T-helper 2 cell treated with Interferon-gamma antibody and Interleukin-4, amounts not matched to agents 5 μg/mL and 100 μg/mL, for 36 hours (primary cell): Measurements from ENCODE around the gene FNBP1L.

Source experiments
- DNase-seq: peaks from one replicate; pipeline ENCODE4 v3.0.0; 2021; ENCODE audit warnings: low spot score
- H3K27ac Mint-ChIP-seq: one replicate; pipeline ENCODE4 v1.8.0; 2021; ENCODE audit warnings: mild to moderate bottlenecking, mixed read lengths
- H3K27me3 Mint-ChIP-seq: one replicate; pipeline ENCODE4 v1.8.0; 2021; ENCODE audit warnings: low read depth, mixed read lengths
- H3K36me3 Mint-ChIP-seq: one replicate; pipeline ENCODE4 v1.8.0; 2021; ENCODE audit warnings: low read depth, mixed read lengths
- H3K4me1 Mint-ChIP-seq: one replicate; pipeline ENCODE4 v1.8.0; 2021; ENCODE audit warnings: low read depth, mixed read lengths
- H3K4me3 Mint-ChIP-seq: one replicate; pipeline ENCODE4 v1.8.0; 2022; ENCODE audit warnings: mild to moderate bottlenecking, moderate library complexity, mixed read lengths
- H3K9me3 Mint-ChIP-seq: one replicate; pipeline ENCODE4 v1.8.0; 2021; ENCODE audit warnings: mixed read lengths

The FNBP1L gene

GRCh38 chr1:93447481-93448291, at the start of gene FNBP1L:
FNBP1L (plus strand) TSS chr1:93448118; CDS start chr1:93448282, 164 bp downstream.
- no peak within 1 kb of the TSS for H3K27ac Mint-ChIP-seq
- peak; percentile 45 for DNase-seq
- H3K9me3 Mint-ChIP-seq, result no peaks in the 10 kb centered on the region
- peak within 1 kb of the TSS; percentile 87 for H3K4me3 Mint-ChIP-seq
- peaks cover 65% of the 10 kb centered on the region for H3K27me3 Mint-ChIP-seq
- peaks cover 17% of the 10 kb centered on the region for H3K4me1 Mint-ChIP-seq
- no peaks in the 10 kb centered on the region for H3K36me3 Mint-ChIP-seq

DNA sequence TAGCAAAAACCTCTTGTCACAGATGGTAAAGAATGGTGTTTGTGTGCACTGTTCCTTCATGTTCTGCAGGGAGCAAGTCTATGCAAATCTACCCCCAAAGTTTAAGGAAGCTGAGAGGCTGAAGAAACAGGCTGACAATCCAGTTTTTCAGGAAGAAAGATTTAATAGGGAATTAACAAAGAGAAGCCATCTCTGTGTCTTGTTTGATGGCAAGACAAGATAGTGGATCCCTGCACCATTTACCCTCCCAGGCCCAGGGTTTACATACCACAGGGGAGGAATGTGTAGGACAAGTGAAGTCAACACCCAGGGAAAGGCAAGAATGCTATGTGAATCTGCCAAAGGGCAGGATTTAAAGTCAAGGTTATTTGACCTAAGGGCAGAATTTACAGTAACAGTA, 48.1 kb upstream of the FNBP1L start:
- Mint-ChIP-seq H3K27me3 (peaks cover 3% of the 10 kb centered on the region), H3K4me3 (no peak overlapping the region), H3K36me3 (no peaks in the 10 kb centered on the region), H3K9me3 (no peaks in the 10 kb centered on the region), H3K4me1 (no peaks in the 10 kb centered on the region), H3K27ac (no peak overlapping the region)
- no peak for DNase-seq

- no peak overlapping the region for H3K4me3 Mint-ChIP-seq
- H3K27ac Mint-ChIP-seq, result no peak overlapping the region
- H3K9me3 Mint-ChIP-seq, result peaks cover 4% of the 10 kb centered on the region
- no peaks in the 10 kb centered on the region for H3K4me1 Mint-ChIP-seq
- no peak for DNase-seq
- H3K27me3 Mint-ChIP-seq, result peaks cover 24% of the 10 kb centered on the region
- H3K36me3 Mint-ChIP-seq, result no peaks in the 10 kb centered on the region
Observed at GRCh38 chr1:93408203-93408602, 39.7 kb upstream of the FNBP1L start.

- H3K4me1 Mint-ChIP-seq, result no peaks in the 10 kb centered on the region
- no peaks in the 10 kb centered on the region for H3K36me3 Mint-ChIP-seq
- no peak overlapping the region for H3K4me3 Mint-ChIP-seq
- no peak for DNase-seq
- H3K9me3 Mint-ChIP-seq, result peaks cover 4% of the 10 kb centered on the region
- H3K27ac Mint-ChIP-seq, result no peak overlapping the region
- H3K27me3 Mint-ChIP-seq, result peaks cover 24% of the 10 kb centered on the region
Observed at GRCh38 chr1:93411000-93411399, 36.9 kb upstream of the FNBP1L start.

DNA sequence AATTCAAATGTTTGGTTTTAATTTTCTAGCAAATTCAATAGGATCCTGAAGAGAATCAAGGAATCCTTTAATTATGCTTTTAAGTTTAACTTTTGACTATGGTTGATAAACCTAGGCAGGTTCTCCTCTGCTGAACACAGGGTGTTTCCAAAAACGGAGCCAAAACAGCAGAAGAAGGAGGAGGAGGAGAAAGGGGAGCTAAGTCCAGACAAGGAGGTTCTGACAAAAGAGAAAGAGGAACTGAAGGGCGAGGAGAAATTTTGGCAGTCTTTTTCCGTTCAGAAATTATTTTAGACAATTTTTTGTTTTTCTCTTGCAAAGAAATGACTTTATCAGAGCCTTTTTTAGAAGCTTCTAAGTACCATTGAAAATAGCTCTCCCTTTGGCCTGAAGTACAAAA, 33.2 kb upstream of the FNBP1L start:
- H3K9me3 Mint-ChIP-seq, result peaks cover under 1% of the 10 kb centered on the region
- peaks cover 31% of the 10 kb centered on the region for H3K27me3 Mint-ChIP-seq
- H3K36me3 Mint-ChIP-seq, result no peaks in the 10 kb centered on the region
- no peak for DNase-seq
- H3K4me3 Mint-ChIP-seq, result no peak overlapping the region
- no peak overlapping the region for H3K27ac Mint-ChIP-seq
- no peaks in the 10 kb centered on the region for H3K4me1 Mint-ChIP-seq

GRCh38 chr1:93415296-93415695, 32.6 kb upstream of the FNBP1L start:
- no peaks in the 10 kb centered on the region for H3K36me3 Mint-ChIP-seq

DNA sequence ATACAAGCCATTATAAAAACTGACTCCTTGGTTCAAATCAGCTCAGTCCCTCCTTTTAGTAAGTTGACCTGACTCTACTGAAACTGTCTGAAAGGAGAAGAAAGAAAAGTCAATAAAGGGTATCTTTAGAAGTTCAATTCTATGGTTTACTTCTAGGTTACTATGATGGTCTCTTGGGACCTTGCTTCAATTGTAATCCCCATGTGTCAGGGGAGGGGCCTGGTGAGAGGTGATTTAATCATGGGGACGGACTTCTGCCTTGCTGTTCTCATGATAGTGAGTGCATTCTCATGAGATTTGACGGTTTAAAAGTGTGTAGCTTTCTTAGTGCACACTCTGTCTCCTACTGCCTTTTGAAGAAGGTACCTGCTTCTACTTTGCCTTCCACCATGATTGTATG, 31.7 kb upstream of the FNBP1L start:
- Mint-ChIP-seq H3K36me3 (no peaks in the 10 kb centered on the region), H3K27ac (no peak overlapping the region), H3K4me3 (no peak overlapping the region), H3K9me3 (no peaks in the 10 kb centered on the region), H3K4me1 (no peaks in the 10 kb centered on the region), H3K27me3 (peaks cover 32% of the 10 kb centered on the region)
- DNase-seq, result no peak

More at GRCh38 chr1:93415296-93415695, 32.6 kb upstream of the FNBP1L start:
- no peak overlapping the region for H3K4me3 Mint-ChIP-seq
- H3K4me1 Mint-ChIP-seq, result no peaks in the 10 kb centered on the region
- no peaks in the 10 kb centered on the region for H3K9me3 Mint-ChIP-seq
- H3K27me3 Mint-ChIP-seq, result peaks cover 31% of the 10 kb centered on the region
- no peak overlapping the region for H3K27ac Mint-ChIP-seq
- no peak for DNase-seq

DNA sequence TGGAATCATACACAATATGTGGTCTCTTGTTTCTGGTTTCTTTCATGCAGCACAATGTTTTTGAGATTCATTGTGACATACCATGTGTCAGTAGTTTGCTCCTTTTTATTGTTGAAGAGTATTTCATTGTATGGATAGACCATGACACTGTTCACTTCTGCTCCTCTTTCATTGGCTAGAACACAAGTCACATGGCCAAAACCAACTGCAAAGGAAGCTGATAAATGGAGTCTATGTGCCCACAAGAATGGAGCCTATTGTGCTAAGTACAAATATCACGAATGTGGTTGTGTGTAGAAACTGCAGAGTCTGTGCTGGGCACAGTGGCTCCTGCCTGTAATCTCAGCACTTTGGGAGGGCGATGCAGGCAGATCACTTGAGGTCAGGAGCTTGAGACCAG, 28.6 kb upstream of the FNBP1L start:
- Mint-ChIP-seq H3K27ac (no peak overlapping the region), H3K27me3 (peaks cover 25% of the 10 kb centered on the region), H3K4me1 (no peaks in the 10 kb centered on the region), H3K9me3 (no peaks in the 10 kb centered on the region), H3K4me3 (no peak overlapping the region), H3K36me3 (no peaks in the 10 kb centered on the region)
- no peak for DNase-seq

GRCh38 chr1:93420400-93420799, 27.5 kb upstream of the FNBP1L start:
- Mint-ChIP-seq H3K9me3 (no peaks in the 10 kb centered on the region), H3K27me3 (peaks cover 18% of the 10 kb centered on the region), H3K36me3 (no peaks in the 10 kb centered on the region), H3K27ac (no peak overlapping the region), H3K4me3 (no peak overlapping the region), H3K4me1 (no peaks in the 10 kb centered on the region)
- no peak for DNase-seq

GRCh38 chr1:93426181-93426580, 21.7 kb upstream of the FNBP1L start:
- no peak overlapping the region for H3K4me3 Mint-ChIP-seq
- no peaks in the 10 kb centered on the region for H3K9me3 Mint-ChIP-seq
- no peaks in the 10 kb centered on the region for H3K36me3 Mint-ChIP-seq
- H3K27ac Mint-ChIP-seq, result no peak overlapping the region
- peaks cover 19% of the 10 kb centered on the region for H3K27me3 Mint-ChIP-seq
- no peaks in the 10 kb centered on the region for H3K4me1 Mint-ChIP-seq
- no peak for DNase-seq

- peaks cover 23% of the 10 kb centered on the region for H3K27me3 Mint-ChIP-seq
- H3K9me3 Mint-ChIP-seq, result no peaks in the 10 kb centered on the region
- H3K36me3 Mint-ChIP-seq, result no peaks in the 10 kb centered on the region
- no peak overlapping the region for H3K4me3 Mint-ChIP-seq
- no peak overlapping the region for H3K27ac Mint-ChIP-seq
- H3K4me1 Mint-ChIP-seq, result no peaks in the 10 kb centered on the region
- DNase-seq, result no peak
Observed at GRCh38 chr1:93427656-93428055, 20.3 kb upstream of the FNBP1L start.

DNA sequence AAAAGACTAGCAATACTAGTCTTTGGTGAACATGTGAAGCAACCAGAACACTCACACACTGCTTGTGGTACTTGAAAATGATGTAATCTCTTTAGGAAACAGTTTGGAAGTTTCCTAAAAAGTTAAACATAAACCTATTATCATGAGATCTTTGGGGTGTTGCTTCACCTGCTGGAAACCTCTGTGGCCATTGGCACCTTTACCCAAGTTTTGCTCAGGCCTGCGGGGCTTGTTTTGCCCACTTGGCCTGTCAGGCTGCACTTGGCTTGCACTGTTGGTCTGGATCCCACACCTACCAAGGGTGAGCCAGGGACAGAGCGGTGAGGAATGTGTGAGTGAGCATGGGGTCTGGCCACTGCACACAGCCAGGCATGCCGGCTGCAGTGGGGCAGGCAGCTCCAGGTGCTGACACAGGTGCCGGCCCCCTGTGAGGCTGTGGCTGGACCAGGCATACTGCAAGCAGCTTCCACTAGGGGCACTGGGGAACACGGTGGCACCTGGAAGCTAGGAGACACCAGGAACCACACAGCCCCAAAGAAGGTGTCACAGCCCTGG, 14.4 kb upstream of the FNBP1L start:
- Mint-ChIP-seq H3K4me1 (no peaks in the 10 kb centered on the region), H3K27ac (no peak overlapping the region), H3K9me3 (no peaks in the 10 kb centered on the region), H3K27me3 (peaks cover 25% of the 10 kb centered on the region), H3K4me3 (no peak overlapping the region), H3K36me3 (no peaks in the 10 kb centered on the region)
- DNase-seq, result no peak

GRCh38 chr1:93434088-93434487, 13.8 kb upstream of the FNBP1L start:
- Mint-ChIP-seq H3K27me3 (peaks cover 27% of the 10 kb centered on the region), H3K4me1 (no peaks in the 10 kb centered on the region), H3K36me3 (no peaks in the 10 kb centered on the region), H3K27ac (no peak overlapping the region), H3K9me3 (no peaks in the 10 kb centered on the region), H3K4me3 (no peak overlapping the region)
- no peak for DNase-seq

- Mint-ChIP-seq H3K36me3 (no peaks in the 10 kb centered on the region), H3K27ac (no peak overlapping the region), H3K9me3 (no peaks in the 10 kb centered on the region), H3K4me1 (no peaks in the 10 kb centered on the region), H3K27me3 (peaks cover 27% of the 10 kb centered on the region), H3K4me3 (no peak overlapping the region)
- no peak for DNase-seq
Observed at GRCh38 chr1:93434987-93435386, 12.9 kb upstream of the FNBP1L start.

DNA sequence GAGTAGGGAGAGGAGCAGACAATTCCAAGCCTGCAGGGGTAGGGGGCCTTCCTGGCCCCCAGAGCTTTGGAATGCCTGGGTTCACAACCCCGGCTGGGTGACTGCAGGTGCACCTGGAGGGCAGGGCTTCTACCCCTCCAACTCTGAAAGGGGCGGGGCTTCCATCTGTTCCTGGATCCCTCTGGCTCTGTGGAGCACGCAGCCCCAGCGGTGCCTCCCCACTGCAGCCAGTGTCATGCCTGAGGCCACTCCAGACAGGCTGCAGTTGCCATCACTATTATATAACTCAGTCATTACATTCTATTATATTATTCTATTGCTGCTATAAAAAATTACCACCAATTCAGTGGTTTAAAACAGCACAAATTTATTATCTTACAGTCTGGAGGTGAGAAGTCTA, 12.5 kb upstream of the FNBP1L start:
- Mint-ChIP-seq H3K27me3 (peaks cover 28% of the 10 kb centered on the region), H3K36me3 (no peaks in the 10 kb centered on the region), H3K9me3 (no peaks in the 10 kb centered on the region), H3K27ac (no peak overlapping the region), H3K4me3 (no peak overlapping the region), H3K4me1 (no peaks in the 10 kb centered on the region)
- DNase-seq, result no peak
